Raji (cell line): ENCODE results near the gene CKAP2L.

Source experiments
- POLR2A ChIP-seq: IDR thresholded peaks from 2 replicates; pipeline ENCODE4 v1.6.1; 2011; ENCODE audit warnings: low read depth, low read length, control low read depth; ENCODE audit not compliant: insufficient read depth

CKAP2L gene

DNA sequence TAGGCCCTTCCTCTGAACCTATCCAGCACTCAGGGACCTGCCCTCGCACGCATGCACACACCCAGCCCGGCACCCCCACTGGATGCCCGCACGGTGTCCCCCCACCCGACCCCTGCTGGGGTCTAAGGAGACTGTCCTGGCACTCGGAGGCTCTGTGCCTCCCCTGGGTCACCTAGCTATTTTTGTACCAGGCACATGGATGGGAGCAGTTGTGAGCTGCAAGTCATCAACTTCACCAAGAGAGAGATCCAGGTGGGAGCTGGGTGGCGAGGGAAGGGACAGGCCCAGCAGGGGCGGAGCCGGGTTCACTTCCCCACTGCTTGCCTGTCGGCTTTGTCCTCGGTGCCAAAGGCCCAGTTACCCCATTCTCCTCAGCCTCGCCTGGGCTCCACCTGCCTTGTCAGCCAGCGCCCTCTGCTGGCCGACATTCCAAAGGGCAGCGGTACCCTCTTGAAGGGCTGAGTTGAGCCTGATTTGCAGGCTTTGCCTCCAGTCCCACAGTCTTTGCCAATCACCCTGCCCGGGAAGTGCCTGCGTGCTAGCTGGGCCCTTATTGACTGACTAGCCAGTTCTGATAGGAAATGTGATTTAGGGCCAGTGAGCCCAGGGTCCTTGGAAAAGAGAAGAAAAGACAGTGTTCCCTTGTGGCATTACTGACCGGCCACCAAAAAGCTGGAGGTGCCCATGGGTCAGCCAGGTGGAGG lies 37.8 kb downstream of the CKAP2L start:
- no peak for TF ChIP-seq POLR2A

DNA sequence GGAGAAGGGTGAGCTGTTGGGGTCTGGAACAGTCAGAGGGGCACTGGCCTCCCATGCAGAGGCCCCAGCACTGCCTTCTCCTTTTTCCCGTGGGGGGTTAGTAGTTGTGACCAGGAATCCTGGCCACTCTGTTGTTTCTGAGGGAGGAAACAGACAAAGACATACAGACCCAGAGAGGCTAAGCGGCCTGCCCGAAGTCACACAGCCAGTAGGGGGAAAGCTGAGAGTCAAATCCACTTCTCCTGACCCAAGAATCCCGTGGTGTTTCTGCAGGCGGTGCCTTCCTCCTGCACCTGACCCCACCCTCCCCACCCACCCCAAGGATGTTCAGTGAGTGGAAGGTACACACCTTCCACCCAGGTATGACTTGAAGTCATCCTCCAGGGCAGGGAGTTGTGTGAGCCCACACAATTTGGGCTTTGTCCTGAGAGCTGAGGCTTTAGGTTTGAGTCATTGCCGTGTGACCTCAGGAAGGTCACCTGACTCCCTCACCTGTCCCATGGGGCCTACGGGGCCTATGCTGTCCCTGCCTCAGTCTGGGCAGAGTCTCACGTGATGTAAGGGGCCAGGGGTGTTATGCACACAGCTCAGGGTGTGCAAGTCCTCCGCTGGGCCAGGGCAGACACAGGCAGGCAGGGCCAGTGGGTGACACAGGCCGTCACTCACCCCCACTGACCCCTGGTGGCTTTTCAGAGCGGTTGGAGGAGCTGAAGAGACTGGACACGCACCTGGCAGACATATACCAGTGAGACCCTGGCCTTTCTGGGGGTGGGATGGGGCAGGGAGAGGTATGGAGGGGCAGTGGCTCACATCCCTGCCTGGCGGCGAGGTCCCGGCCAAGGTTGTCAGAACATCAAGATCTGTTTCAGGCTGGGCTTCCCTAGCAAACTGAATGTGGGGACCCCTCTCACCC lies 38.6 kb downstream of the CKAP2L start:
- no peak for TF ChIP-seq POLR2A

- TF ChIP-seq POLR2A = no peak
Measured at GRCh38 chr2:112724591-112725525, 39.6 kb downstream of the CKAP2L start.

DNA sequence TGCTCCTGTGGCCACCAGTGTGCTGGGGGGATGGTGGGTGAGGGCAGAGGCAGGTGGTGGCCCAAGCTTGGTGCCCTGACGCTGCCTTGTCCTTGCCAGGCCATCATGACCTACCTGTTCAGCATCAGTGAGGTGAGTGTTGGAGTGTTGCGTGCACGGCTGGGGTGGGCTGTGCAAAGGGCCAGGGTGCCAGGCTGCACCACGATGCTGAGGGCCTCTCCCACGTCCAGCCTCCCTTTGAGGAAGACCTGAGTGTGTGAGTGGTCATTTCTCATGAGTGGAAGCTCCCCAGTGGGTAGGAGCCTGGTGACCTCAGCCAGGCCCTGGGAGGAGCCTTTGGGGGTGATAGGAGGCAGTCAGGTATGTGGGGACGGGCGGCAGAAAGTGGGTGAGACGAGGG lies 40.4 kb downstream of the CKAP2L start:
- no peak for TF ChIP-seq POLR2A

- no peak for TF ChIP-seq POLR2A
Measured at GRCh38 chr2:112723547-112723940, 40.9 kb downstream of the CKAP2L start.

GRCh38 chr2:112722816-112723546 lies 41.4 kb downstream of the CKAP2L start:
- TF ChIP-seq POLR2A = no peak

DNA sequence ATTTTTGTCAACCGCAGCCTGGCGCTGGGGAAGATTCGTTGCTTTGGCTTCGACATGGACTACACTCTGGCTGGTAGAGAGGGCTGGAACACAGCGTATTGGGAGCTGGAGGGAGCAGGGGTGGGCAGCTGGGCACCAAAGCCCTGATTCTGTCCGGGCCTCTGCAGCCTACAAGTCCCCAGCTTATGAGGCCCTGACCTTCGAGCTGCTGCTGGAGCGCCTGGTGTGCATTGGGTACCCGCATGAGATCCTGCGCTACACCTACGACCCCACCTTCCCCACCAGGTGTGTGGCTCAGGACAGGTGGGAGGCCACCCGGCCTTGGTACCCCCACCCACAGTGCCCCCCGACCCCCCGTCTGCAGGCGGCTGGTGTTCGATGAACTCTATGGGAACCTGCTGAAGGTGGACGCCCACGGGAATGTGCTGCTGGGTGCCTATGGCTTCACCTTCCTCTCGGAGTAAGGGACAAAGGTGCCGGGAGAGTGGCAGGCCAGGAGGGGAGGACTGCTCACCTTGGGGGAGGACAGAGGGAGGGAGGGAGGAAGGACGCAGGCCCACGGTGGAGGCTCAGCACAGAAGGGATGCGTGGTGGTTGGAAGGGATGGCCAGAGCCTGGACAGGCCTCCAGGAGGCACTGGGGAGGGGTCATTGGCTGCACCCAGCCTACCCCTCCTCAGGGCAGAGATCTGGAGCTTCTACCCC lies 42.4 kb downstream of the CKAP2L start:
- no peak for TF ChIP-seq POLR2A

GRCh38 chr2:112720785-112721184 lies 43.6 kb downstream of the CKAP2L start, which contains the start of gene NT5DC4:
NT5DC4 (plus strand) TSS chr2:112721020; CDS start chr2:112721080, 60 bp downstream.
- TF ChIP-seq POLR2A = no peak

DNA sequence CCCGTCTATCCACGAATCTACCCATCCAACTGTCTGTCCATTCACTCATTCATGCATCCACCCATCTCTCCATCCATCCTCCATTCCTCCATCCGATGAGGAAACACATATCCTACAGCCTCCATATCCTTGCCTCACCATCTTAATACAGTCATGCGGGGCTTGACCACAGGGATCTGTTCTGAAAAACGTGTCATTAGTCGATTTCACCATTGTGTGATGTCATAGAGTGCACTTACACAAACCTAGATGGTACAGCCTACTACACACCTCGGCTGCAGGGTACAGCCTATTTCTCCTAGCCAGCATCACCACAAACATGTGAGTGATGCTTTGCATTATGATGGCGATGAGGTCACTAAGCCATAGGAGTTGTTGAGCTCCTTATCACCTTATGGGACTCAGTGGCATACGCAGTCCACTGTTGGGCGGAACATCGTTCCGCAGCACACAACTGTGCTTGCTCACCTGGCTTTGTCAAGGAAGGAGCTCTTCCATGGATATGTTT lies 45.5 kb downstream of the CKAP2L start:
- TF ChIP-seq POLR2A = no peak

GRCh38 chr2:112714836-112715631 lies 49.4 kb downstream of the CKAP2L start:
- TF ChIP-seq POLR2A = no peak

DNA sequence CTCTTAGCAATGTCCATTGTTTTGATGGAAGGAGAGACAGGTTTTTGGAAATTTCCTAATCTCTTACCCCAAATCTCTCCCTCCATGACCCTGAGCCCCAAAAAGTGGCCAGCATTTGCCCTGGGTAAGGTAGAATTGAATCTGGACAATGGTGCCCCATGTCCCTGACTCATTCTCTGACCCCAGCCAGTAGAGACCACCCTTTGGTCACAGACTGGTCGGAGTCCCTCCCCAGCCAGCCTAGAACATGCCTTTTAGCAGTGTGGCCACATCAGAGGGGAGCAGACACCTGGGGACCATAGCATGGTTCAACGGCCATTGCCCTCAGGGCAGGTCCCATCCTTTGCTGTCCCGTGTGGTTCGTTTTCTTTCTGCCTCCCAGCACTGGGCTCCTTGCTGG lies 50.1 kb downstream of the CKAP2L start:
- no peak for TF ChIP-seq POLR2A

GRCh38 chr2:112713926-112714325 lies 50.5 kb downstream of the CKAP2L start:
- no peak for TF ChIP-seq POLR2A

GRCh38 chr2:112713585-112713925 lies 50.9 kb downstream of the CKAP2L start:
- TF ChIP-seq POLR2A = no peak
